ENCODE measurements around the gene ARL5A.
"Not testable (repeated sequence)": the region's sequence is repeated elsewhere in the genome, so short reads cannot be mapped to it uniquely, and the experiment has no call there.

The ARL5A gene

GRCh38 chr2:151794422-151794821 lies 33.8 kb downstream of the ARL5A start:
- DNase-seq = not testable (repeated sequence)

GRCh38 chr2:151793123-151793522 lies 35.1 kb downstream of the ARL5A start:
- no peak for DNase-seq

GRCh38 chr2:151792589-151792988 lies 35.6 kb downstream of the ARL5A start:
- no peak for DNase-seq

GRCh38 chr2:151791545-151791944 lies 36.7 kb downstream of the ARL5A start:
- no peak for DNase-seq

- DNase-seq = no peak
Observed at GRCh38 chr2:151790689-151791088, 37.5 kb downstream of the ARL5A start.

GRCh38 chr2:151789055-151789834 lies 39.0 kb downstream of the ARL5A start:
- DNase-seq = no peak

- DNase-seq = no peak
Observed at GRCh38 chr2:151786483-151786882, 41.7 kb downstream of the ARL5A start.

- DNase-seq = no peak
Observed at GRCh38 chr2:151786077-151786476, 42.1 kb downstream of the ARL5A start.

- no peak for DNase-seq
Observed at GRCh38 chr2:151783133-151783520, 45.1 kb downstream of the ARL5A start.

- DNase-seq = no peak
Observed at GRCh38 chr2:151782378-151783132, 45.7 kb downstream of the ARL5A start.

GRCh38 chr2:151781642-151782041 lies 46.6 kb downstream of the ARL5A start:
- no peak for DNase-seq

GRCh38 chr2:151780938-151781337 lies 47.3 kb downstream of the ARL5A start:
- no peak for DNase-seq

GRCh38 chr2:151777935-151778334 lies 50.3 kb downstream of the ARL5A start:
- no peak for DNase-seq

GRCh38 chr2:151777487-151777886 lies 50.7 kb downstream of the ARL5A start:
- DNase-seq = no peak

- DNase-seq = no peak
Observed at GRCh38 chr2:151776367-151776766, 51.9 kb downstream of the ARL5A start.

- DNase-seq = no peak
Observed at GRCh38 chr2:151775057-151775740, 53.0 kb downstream of the ARL5A start.

GRCh38 chr2:151774506-151774905 lies 53.7 kb downstream of the ARL5A start:
- no peak for DNase-seq

- no peak for DNase-seq
Observed at GRCh38 chr2:151771599-151772358, 56.4 kb downstream of the ARL5A start.

- DNase-seq = no peak
Observed at GRCh38 chr2:151770995-151771394, 57.2 kb downstream of the ARL5A start.

GRCh38 chr2:151769606-151770005 lies 58.6 kb downstream of the ARL5A start:
- DNase-seq = no peak

- no peak for DNase-seq
Observed at GRCh38 chr2:151767536-151767935, 60.7 kb downstream of the ARL5A start.

GRCh38 chr2:151766437-151767153 lies 61.6 kb downstream of the ARL5A start:
- no peak for DNase-seq
